H9 (cell line): Measurements from ENCODE around the gene ABCD3. TPM values are rescaled to one million over a fixed set of nuclear protein-coding genes. Genes with fewer than 3 reads are reported as not detected.

Source experiments
- DNase-seq: peaks from one replicate; pipeline ENCODE4 v3.0.0-alpha.2; 2017
- H2AFZ ChIP-seq: one replicate; pipeline ENCODE4 v1.6.1; 2013; ENCODE audit warnings: mild to moderate bottlenecking, low read length, control low read depth, moderate library complexity
- H2AK5ac ChIP-seq: 2 replicates; pipeline ENCODE4 v1.6.1; 2013; ENCODE audit warnings: low read length, control low read depth, mixed read lengths; ENCODE audit not compliant: insufficient read length
- H2BK120ac ChIP-seq: one replicate; pipeline ENCODE4 v1.6.1; 2013; ENCODE audit warnings: low read depth, mild to moderate bottlenecking, low read length, control low read depth, inconsistent platforms; ENCODE audit not compliant: poor library complexity, severe bottlenecking
- H2BK12ac ChIP-seq: 2 replicates; pipeline ENCODE4 v1.6.1; 2013; ENCODE audit warnings: low read length, control low read depth, mixed read lengths, low read depth; ENCODE audit not compliant: insufficient read length
- H2BK15ac ChIP-seq: 2 replicates; pipeline ENCODE4 v1.6.1; 2013; ENCODE audit warnings: low read depth, low read length, control low read depth
- H2BK20ac ChIP-seq: one replicate; pipeline ENCODE4 v1.6.1; 2013; ENCODE audit warnings: low read depth, mild to moderate bottlenecking, low read length, control low read depth, inconsistent platforms; ENCODE audit not compliant: poor library complexity, severe bottlenecking
- H2BK5ac ChIP-seq: 2 replicates; pipeline ENCODE4 v1.6.1; 2013; ENCODE audit warnings: low read length, control low read depth, mixed read lengths; ENCODE audit not compliant: insufficient read length
- H3K14ac ChIP-seq: 2 replicates; pipeline ENCODE4 v1.6.1; 2013; ENCODE audit warnings: low read length, control low read depth; ENCODE audit not compliant: insufficient read depth
- H3K18ac ChIP-seq: 2 replicates; pipeline ENCODE4 v1.6.1; 2013; ENCODE audit warnings: low read depth, mild to moderate bottlenecking, mixed read lengths, low read length, control low read depth; ENCODE audit not compliant: insufficient read length
- H3K23ac ChIP-seq: 2 replicates; pipeline ENCODE4 v1.6.1; 2013; ENCODE audit warnings: low read length, control low read depth, mixed read lengths, low read depth; ENCODE audit not compliant: insufficient read length
- H3K23me2 ChIP-seq: 2 replicates; pipeline ENCODE4 v1.6.1; 2013; ENCODE audit warnings: low read depth, mild to moderate bottlenecking, mixed read lengths, low read length, control low read depth; ENCODE audit not compliant: insufficient read length, poor library complexity, severe bottlenecking
- H3K27ac ChIP-seq: 2 replicates; pipeline ENCODE4 v1.5.1; 2013; ENCODE audit warnings: low read length, control low read depth, mixed read lengths, low read depth; ENCODE audit not compliant: insufficient read length
- H3K27me3 ChIP-seq: 2 replicates; pipeline ENCODE4 v1.6.1; 2013; ENCODE audit warnings: low read length, control low read depth, inconsistent platforms; ENCODE audit not compliant: insufficient read depth
- H3K4ac ChIP-seq: 2 replicates; pipeline ENCODE4 v1.6.1; 2013; ENCODE audit warnings: low read depth, mild to moderate bottlenecking, control low read depth, inconsistent platforms, low read length, moderate library complexity
- H3K4me1 ChIP-seq: 2 replicates; pipeline ENCODE4 v1.6.1; 2013; ENCODE audit warnings: low read length, control low read depth, inconsistent platforms; ENCODE audit not compliant: insufficient read depth
- H3K4me2 ChIP-seq: 2 replicates; pipeline ENCODE4 v1.6.1; 2013; ENCODE audit warnings: low read length, control low read depth, mixed read lengths; ENCODE audit not compliant: insufficient read length, insufficient read depth
- H3K56ac ChIP-seq: 2 replicates; pipeline ENCODE4 v1.6.1; 2013; ENCODE audit warnings: low read depth, mild to moderate bottlenecking, mixed read lengths, low read length, control low read depth; ENCODE audit not compliant: insufficient read length
- H3K79me1 ChIP-seq: 2 replicates; pipeline ENCODE4 v1.6.1; 2013; ENCODE audit warnings: low read depth, mild to moderate bottlenecking, moderate library complexity, low read length, control low read depth, inconsistent platforms; ENCODE audit not compliant: insufficient read depth, poor library complexity, severe bottlenecking
- H3K79me2 ChIP-seq: 2 replicates; pipeline ENCODE4 v1.6.1; 2013; ENCODE audit warnings: low read length, control low read depth, inconsistent platforms; ENCODE audit not compliant: insufficient read depth
- H3K9ac ChIP-seq: 2 replicates; pipeline ENCODE4 v1.6.1; 2013; ENCODE audit warnings: low read length, control low read depth, mixed read lengths; ENCODE audit not compliant: insufficient read length; ENCODE audit errors: extremely low read depth
- H3K9me3 ChIP-seq: one replicate; pipeline ENCODE4 v1.6.1; 2013; ENCODE audit warnings: low read depth, low read length, inconsistent platforms; ENCODE audit not compliant: control insufficient read depth
- H3T11ph ChIP-seq: one replicate; pipeline ENCODE4 v1.6.1; 2013; ENCODE audit warnings: mild to moderate bottlenecking, low read length, control low read depth, inconsistent platforms
- H4K20me1 ChIP-seq: one replicate; pipeline ENCODE4 v1.6.1; 2013; ENCODE audit not compliant: control insufficient read depth, insufficient read length, insufficient read depth
- H4K5ac ChIP-seq: 2 replicates; pipeline ENCODE4 v1.6.1; 2013; ENCODE audit warnings: low read depth, mild to moderate bottlenecking, mixed read lengths, low read length, control low read depth; ENCODE audit not compliant: insufficient read length
- H4K8ac ChIP-seq: replicated peaks from 2 replicates; pipeline ENCODE4 v1.6.1; 2013; ENCODE audit warnings: low read length, control low read depth, mixed read lengths, low read depth; ENCODE audit not compliant: insufficient read length
- H4K91ac ChIP-seq: 2 replicates; pipeline ENCODE4 v1.6.1; 2013; ENCODE audit warnings: low read depth, mild to moderate bottlenecking, moderate library complexity, mixed read lengths, low read length, control low read depth; ENCODE audit not compliant: insufficient read length
- H3K27ac Mint-ChIP-seq, 3 experiments: 2 replicates in 2 of 3; 3 replicates in 1 of 3; pipeline ENCODE4 v1.8.0; 2020 to 2021; ENCODE audit warnings: mixed read lengths in 3 of 3, mild to moderate bottlenecking in 1 of 3, moderate library complexity in 1 of 3
- H3K27me3 Mint-ChIP-seq: 2 replicates; pipeline ENCODE4 v1.8.0; 2021; ENCODE audit warnings: low read depth, mild to moderate bottlenecking, moderate library complexity, mixed read lengths
- H3K36me3 Mint-ChIP-seq, 3 experiments: 2 replicates in 2 of 3; 3 replicates in 1 of 3; pipeline ENCODE4 v1.8.0; 2020 to 2021; ENCODE audit warnings: low read depth in 3 of 3, mixed read lengths in 3 of 3; ENCODE audit not compliant: insufficient read depth in 1 of 3
- H3K4me1 Mint-ChIP-seq, 2 experiments: 2 replicates each; pipeline ENCODE4 v1.8.0; 2020; ENCODE audit warnings: mixed read lengths in 2 of 2
- H3K4me3 Mint-ChIP-seq, 2 experiments: 2 replicates in 1 of 2; 3 replicates in 1 of 2; pipeline ENCODE4 v1.8.0; 2020 to 2021; ENCODE audit warnings: mild to moderate bottlenecking in 2 of 2, mixed read lengths in 2 of 2, moderate library complexity in 1 of 2
- H3K9me3 Mint-ChIP-seq, 2 experiments: 2 replicates in 1 of 2; 3 replicates in 1 of 2; pipeline ENCODE4 v1.8.0; 2020; ENCODE audit warnings: mild to moderate bottlenecking in 2 of 2, mixed read lengths in 2 of 2, moderate library complexity in 1 of 2
- WGBS: extraction: QIAGEN DNeasy Blood & Tissue Kit; methylation state at CpG from one replicate; pipeline ENCODE4 v1.1.7; 2013; ENCODE audit warnings: missing lambda C conversion rate, low lambda C conversion rate, mixed read lengths; ENCODE audit not compliant: insufficient read length; ENCODE audit errors: extremely low coverage; 5-methylcytosine and 5-hydroxymethylcytosine counted together
- total RNA-seq: library from RNA; stranded (reverse); gene quantifications from 2 replicates; pipeline ENCODE4 v1.2.1, GENCODE V29; 2021
- TF ChIP-seq, protein P1 (sequence below): fragments of 200-600 bp; sonication (generic); conservative IDR thresholded peaks from 3 replicates; pipeline ENCODE4 v1.8.0; 2021; ENCODE audit warnings: antibody characterized with exemption, mild to moderate bottlenecking

ABCD3 gene
- total RNA-seq, 1 experiment from 2014 or later: 32.0 TPM

DNA sequence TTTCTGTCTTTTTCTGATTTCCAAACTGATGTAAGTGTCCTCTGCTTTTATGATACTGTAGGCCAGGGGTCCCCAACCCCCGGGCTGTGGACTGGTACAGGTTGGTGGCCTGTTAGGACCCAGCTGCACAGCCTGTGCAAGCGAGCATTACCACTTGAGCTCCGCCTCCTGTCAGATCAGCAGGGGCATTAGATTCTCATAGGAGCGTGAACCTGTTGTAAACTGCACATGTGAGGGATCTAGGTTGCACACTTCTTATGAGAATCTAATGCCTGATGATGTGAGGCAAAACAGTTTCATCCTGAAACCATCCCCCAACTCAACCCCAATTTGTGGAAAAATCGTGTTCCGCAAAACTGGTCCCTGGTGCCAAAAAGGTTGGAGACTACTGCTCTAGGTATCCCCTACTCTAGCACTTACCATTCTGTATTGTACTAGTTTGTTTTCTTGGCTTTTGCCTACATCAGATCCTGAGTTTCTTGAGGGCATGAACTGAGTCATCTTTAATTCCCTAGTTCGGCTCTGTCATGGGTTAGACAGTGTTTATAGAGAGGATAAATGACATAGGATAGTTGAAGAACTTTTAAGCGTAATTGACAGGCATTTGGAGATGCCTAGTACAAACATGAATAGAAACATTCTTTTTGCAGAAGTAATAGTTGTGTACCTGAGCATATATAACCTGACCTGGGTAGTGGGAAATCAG, 4.1 kb downstream of the ABCD3 start:
- Mint-ChIP-seq H3K4me1 (peaks cover 29 to 48% of the 10 kb centered on the region in 2 experiments), H3K4me3 (no peak overlapping the region), H3K27ac (0 out of 7 replicates have a peak overlapping the region, but pooled peaks of 1 of the 3 experiments have one; percentile 16), H3K27me3 (peaks cover 5% of the 10 kb centered on the region), H3K36me3 (no peaks in the 10 kb centered on the region), H3K9me3 (no peaks in the 10 kb centered on the region)
- Histone ChIP-seq H2BK15ac (no peak overlapping the region), H3T11ph (no peak overlapping the region), H3K18ac (no peak overlapping the region), H3K56ac (no peak overlapping the region), H2BK5ac (no peak overlapping the region), H3K9me3 (no peaks in the 10 kb centered on the region), H2BK12ac (no peak overlapping the region), H4K20me1 (no peaks in the 10 kb centered on the region), H3K79me1 (peaks cover 4% of the 10 kb centered on the region), H2BK20ac (no peak overlapping the region), H3K23ac (no peak overlapping the region), H4K91ac (no peak overlapping the region), H3K27ac (no peak overlapping the region), H3K14ac (no peak overlapping the region), H3K4ac (no peak overlapping the region), H2AFZ (no peak overlapping the region), H2BK120ac (no peak overlapping the region), H3K4me1 (peaks cover 2% of the 10 kb centered on the region; the same call in 1 of the 2 replicates), H4K5ac (no peak overlapping the region), H3K9ac (no peak overlapping the region), H3K23me2 (peaks cover 13% of the 10 kb centered on the region), H4K8ac (no peak overlapping the region), H3K79me2 (peaks cover 5% of the 10 kb centered on the region; the same call in 1 of the 2 replicates), H3K27me3 (no peaks in the 10 kb centered on the region), H3K4me2 (no peak overlapping the region), H2AK5ac (no peak overlapping the region)
- no CpG with 5 or more reads among the region's 8 CpGs for WGBS
- TF ChIP-seq, protein P1, sequence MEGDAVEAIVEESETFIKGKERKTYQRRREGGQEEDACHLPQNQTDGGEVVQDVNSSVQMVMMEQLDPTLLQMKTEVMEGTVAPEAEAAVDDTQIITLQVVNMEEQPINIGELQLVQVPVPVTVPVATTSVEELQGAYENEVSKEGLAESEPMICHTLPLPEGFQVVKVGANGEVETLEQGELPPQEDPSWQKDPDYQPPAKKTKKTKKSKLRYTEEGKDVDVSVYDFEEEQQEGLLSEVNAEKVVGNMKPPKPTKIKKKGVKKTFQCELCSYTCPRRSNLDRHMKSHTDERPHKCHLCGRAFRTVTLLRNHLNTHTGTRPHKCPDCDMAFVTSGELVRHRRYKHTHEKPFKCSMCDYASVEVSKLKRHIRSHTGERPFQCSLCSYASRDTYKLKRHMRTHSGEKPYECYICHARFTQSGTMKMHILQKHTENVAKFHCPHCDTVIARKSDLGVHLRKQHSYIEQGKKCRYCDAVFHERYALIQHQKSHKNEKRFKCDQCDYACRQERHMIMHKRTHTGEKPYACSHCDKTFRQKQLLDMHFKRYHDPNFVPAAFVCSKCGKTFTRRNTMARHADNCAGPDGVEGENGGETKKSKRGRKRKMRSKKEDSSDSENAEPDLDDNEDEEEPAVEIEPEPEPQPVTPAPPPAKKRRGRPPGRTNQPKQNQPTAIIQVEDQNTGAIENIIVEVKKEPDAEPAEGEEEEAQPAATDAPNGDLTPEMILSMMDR: no peak
- no peak for DNase-seq
